SU-DHL-6 (cell line): ENCODE results near the gene IMMT.

Experiments
- CTCF ChIP-seq: fragments of 200-600 bp; sonication (generic); IDR thresholded peaks from one replicate; pipeline ENCODE4 v1.5.1; 2017; ENCODE audit warnings: antibody characterized with exemption, mild to moderate bottlenecking, low read length, moderate library complexity; ENCODE audit not compliant: insufficient read depth, poor library complexity, severe bottlenecking
- EZH2phosphoT487 ChIP-seq: fragments of 200-600 bp; sonication (generic), shearing (Covaris generic); conservative IDR thresholded peaks from 2 replicates; pipeline ENCODE4 v1.6.1; 2018; ENCODE audit warnings: mild to moderate bottlenecking, antibody characterized with exemption, low read length, moderate library complexity, mixed read lengths

DNA sequence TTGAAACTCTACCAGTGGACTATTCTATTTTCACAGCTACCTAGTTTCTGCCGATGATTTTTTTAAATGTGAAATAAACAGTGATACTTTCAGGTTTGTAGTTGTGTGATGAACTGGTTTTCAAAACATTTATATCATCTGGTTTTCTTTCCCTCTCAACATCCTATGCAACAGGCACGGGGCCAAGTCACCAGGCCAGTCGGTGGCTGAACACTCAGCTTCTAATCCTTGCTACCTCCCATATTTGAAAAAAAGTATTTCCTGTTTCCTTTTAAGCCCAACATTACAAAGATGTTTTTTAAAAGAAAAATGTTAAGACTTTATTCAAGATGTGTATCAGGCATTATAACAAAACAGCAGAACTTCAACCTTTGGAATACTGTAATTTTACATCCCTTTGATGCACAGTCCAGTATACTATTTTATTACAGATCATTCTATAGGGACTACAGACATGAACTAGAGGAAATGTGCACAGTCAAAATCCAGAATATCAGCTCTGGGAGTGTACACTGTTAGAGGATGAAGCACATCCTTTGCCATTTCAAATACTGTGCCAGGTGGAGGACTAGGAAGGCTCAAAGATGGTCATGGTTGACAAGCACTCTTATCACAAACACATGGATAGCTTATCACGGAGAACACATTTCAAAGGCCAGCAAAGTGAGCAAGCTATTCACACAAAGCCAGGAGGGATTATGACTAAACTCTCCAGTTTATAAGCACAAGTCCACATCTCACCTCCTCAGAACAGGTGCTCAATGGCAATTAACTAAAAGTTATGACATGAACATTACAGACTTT is 18.6 kb upstream of the IMMT start:
- TF ChIP-seq CTCF = no peak
- no peak for TF ChIP-seq EZH2phosphoT487
